H9 (cell line): ENCODE results near the gene FAM219A. TPM values are rescaled to one million over a fixed set of nuclear protein-coding genes. Genes with fewer than 3 reads are reported as not detected.

Experiments
- DNase-seq: peaks from one replicate; pipeline ENCODE4 v3.0.0-alpha.2; 2017
- H2AFZ ChIP-seq: one replicate; pipeline ENCODE4 v1.6.1; 2013; ENCODE audit warnings: mild to moderate bottlenecking, low read length, control low read depth, moderate library complexity
- H2AK5ac ChIP-seq: 2 replicates; pipeline ENCODE4 v1.6.1; 2013; ENCODE audit warnings: low read length, control low read depth, mixed read lengths; ENCODE audit not compliant: insufficient read length
- H2BK120ac ChIP-seq: one replicate; pipeline ENCODE4 v1.6.1; 2013; ENCODE audit warnings: low read depth, mild to moderate bottlenecking, low read length, control low read depth, inconsistent platforms; ENCODE audit not compliant: poor library complexity, severe bottlenecking
- H2BK12ac ChIP-seq: 2 replicates; pipeline ENCODE4 v1.6.1; 2013; ENCODE audit warnings: low read length, control low read depth, mixed read lengths, low read depth; ENCODE audit not compliant: insufficient read length
- H2BK15ac ChIP-seq: 2 replicates; pipeline ENCODE4 v1.6.1; 2013; ENCODE audit warnings: low read depth, low read length, control low read depth
- H2BK20ac ChIP-seq: one replicate; pipeline ENCODE4 v1.6.1; 2013; ENCODE audit warnings: low read depth, mild to moderate bottlenecking, low read length, control low read depth, inconsistent platforms; ENCODE audit not compliant: poor library complexity, severe bottlenecking
- H2BK5ac ChIP-seq: 2 replicates; pipeline ENCODE4 v1.6.1; 2013; ENCODE audit warnings: low read length, control low read depth, mixed read lengths; ENCODE audit not compliant: insufficient read length
- H3K14ac ChIP-seq: 2 replicates; pipeline ENCODE4 v1.6.1; 2013; ENCODE audit warnings: low read length, control low read depth; ENCODE audit not compliant: insufficient read depth
- H3K18ac ChIP-seq: 2 replicates; pipeline ENCODE4 v1.6.1; 2013; ENCODE audit warnings: low read depth, mild to moderate bottlenecking, mixed read lengths, low read length, control low read depth; ENCODE audit not compliant: insufficient read length
- H3K23ac ChIP-seq: 2 replicates; pipeline ENCODE4 v1.6.1; 2013; ENCODE audit warnings: low read length, control low read depth, mixed read lengths, low read depth; ENCODE audit not compliant: insufficient read length
- H3K23me2 ChIP-seq: 2 replicates; pipeline ENCODE4 v1.6.1; 2013; ENCODE audit warnings: low read depth, mild to moderate bottlenecking, mixed read lengths, low read length, control low read depth; ENCODE audit not compliant: insufficient read length, poor library complexity, severe bottlenecking
- H3K27ac ChIP-seq: 2 replicates; pipeline ENCODE4 v1.5.1; 2013; ENCODE audit warnings: low read length, control low read depth, mixed read lengths, low read depth; ENCODE audit not compliant: insufficient read length
- H3K27me3 ChIP-seq: 2 replicates; pipeline ENCODE4 v1.6.1; 2013; ENCODE audit warnings: low read length, control low read depth, inconsistent platforms; ENCODE audit not compliant: insufficient read depth
- H3K4ac ChIP-seq: 2 replicates; pipeline ENCODE4 v1.6.1; 2013; ENCODE audit warnings: low read depth, mild to moderate bottlenecking, control low read depth, inconsistent platforms, low read length, moderate library complexity
- H3K4me1 ChIP-seq: 2 replicates; pipeline ENCODE4 v1.6.1; 2013; ENCODE audit warnings: low read length, control low read depth, inconsistent platforms; ENCODE audit not compliant: insufficient read depth
- H3K4me2 ChIP-seq: 2 replicates; pipeline ENCODE4 v1.6.1; 2013; ENCODE audit warnings: low read length, control low read depth, mixed read lengths; ENCODE audit not compliant: insufficient read length, insufficient read depth
- H3K56ac ChIP-seq: 2 replicates; pipeline ENCODE4 v1.6.1; 2013; ENCODE audit warnings: low read depth, mild to moderate bottlenecking, mixed read lengths, low read length, control low read depth; ENCODE audit not compliant: insufficient read length
- H3K79me1 ChIP-seq: 2 replicates; pipeline ENCODE4 v1.6.1; 2013; ENCODE audit warnings: low read depth, mild to moderate bottlenecking, moderate library complexity, low read length, control low read depth, inconsistent platforms; ENCODE audit not compliant: insufficient read depth, poor library complexity, severe bottlenecking
- H3K79me2 ChIP-seq: 2 replicates; pipeline ENCODE4 v1.6.1; 2013; ENCODE audit warnings: low read length, control low read depth, inconsistent platforms; ENCODE audit not compliant: insufficient read depth
- H3K9ac ChIP-seq: 2 replicates; pipeline ENCODE4 v1.6.1; 2013; ENCODE audit warnings: low read length, control low read depth, mixed read lengths; ENCODE audit not compliant: insufficient read length; ENCODE audit errors: extremely low read depth
- H3K9me3 ChIP-seq: one replicate; pipeline ENCODE4 v1.6.1; 2013; ENCODE audit warnings: low read depth, low read length, inconsistent platforms; ENCODE audit not compliant: control insufficient read depth
- H3T11ph ChIP-seq: one replicate; pipeline ENCODE4 v1.6.1; 2013; ENCODE audit warnings: mild to moderate bottlenecking, low read length, control low read depth, inconsistent platforms
- H4K20me1 ChIP-seq: one replicate; pipeline ENCODE4 v1.6.1; 2013; ENCODE audit not compliant: control insufficient read depth, insufficient read length, insufficient read depth
- H4K5ac ChIP-seq: 2 replicates; pipeline ENCODE4 v1.6.1; 2013; ENCODE audit warnings: low read depth, mild to moderate bottlenecking, mixed read lengths, low read length, control low read depth; ENCODE audit not compliant: insufficient read length
- H4K8ac ChIP-seq: replicated peaks from 2 replicates; pipeline ENCODE4 v1.6.1; 2013; ENCODE audit warnings: low read length, control low read depth, mixed read lengths, low read depth; ENCODE audit not compliant: insufficient read length
- H4K91ac ChIP-seq: 2 replicates; pipeline ENCODE4 v1.6.1; 2013; ENCODE audit warnings: low read depth, mild to moderate bottlenecking, moderate library complexity, mixed read lengths, low read length, control low read depth; ENCODE audit not compliant: insufficient read length
- H3K27ac Mint-ChIP-seq, 3 experiments: 2 replicates in 2 of 3; 3 replicates in 1 of 3; pipeline ENCODE4 v1.8.0; 2020 to 2021; ENCODE audit warnings: mixed read lengths in 3 of 3, mild to moderate bottlenecking in 1 of 3, moderate library complexity in 1 of 3
- H3K27me3 Mint-ChIP-seq: 2 replicates; pipeline ENCODE4 v1.8.0; 2021; ENCODE audit warnings: low read depth, mild to moderate bottlenecking, moderate library complexity, mixed read lengths
- H3K36me3 Mint-ChIP-seq, 3 experiments: 2 replicates in 2 of 3; 3 replicates in 1 of 3; pipeline ENCODE4 v1.8.0; 2020 to 2021; ENCODE audit warnings: low read depth in 3 of 3, mixed read lengths in 3 of 3; ENCODE audit not compliant: insufficient read depth in 1 of 3
- H3K4me1 Mint-ChIP-seq, 2 experiments: 2 replicates each; pipeline ENCODE4 v1.8.0; 2020; ENCODE audit warnings: mixed read lengths in 2 of 2
- H3K4me3 Mint-ChIP-seq, 2 experiments: 2 replicates in 1 of 2; 3 replicates in 1 of 2; pipeline ENCODE4 v1.8.0; 2020 to 2021; ENCODE audit warnings: mild to moderate bottlenecking in 2 of 2, mixed read lengths in 2 of 2, moderate library complexity in 1 of 2
- H3K9me3 Mint-ChIP-seq, 2 experiments: 2 replicates in 1 of 2; 3 replicates in 1 of 2; pipeline ENCODE4 v1.8.0; 2020; ENCODE audit warnings: mild to moderate bottlenecking in 2 of 2, mixed read lengths in 2 of 2, moderate library complexity in 1 of 2
- CTCF ChIP-seq: fragments of 200-600 bp; sonication (generic); conservative IDR thresholded peaks from 3 replicates; pipeline ENCODE4 v1.8.0; 2021; ENCODE audit warnings: antibody characterized with exemption, mild to moderate bottlenecking
- WGBS: extraction: QIAGEN DNeasy Blood & Tissue Kit; methylation state at CpG from one replicate; pipeline ENCODE4 v1.1.7; 2013; ENCODE audit warnings: missing lambda C conversion rate, low lambda C conversion rate, mixed read lengths; ENCODE audit not compliant: insufficient read length; ENCODE audit errors: extremely low coverage; 5-methylcytosine and 5-hydroxymethylcytosine counted together
- total RNA-seq: library from RNA; stranded (reverse); gene quantifications from 2 replicates; pipeline ENCODE4 v1.2.1, GENCODE V29; 2021

The FAM219A gene
- total RNA-seq, 1 experiment from 2014 or later = 16.7 TPM

- Histone ChIP-seq H3K27me3 (no peaks in the 10 kb centered on the region), H3K4me1 (no peaks in the 10 kb centered on the region; the same call in 1 of the 2 replicates), H4K8ac (no peak overlapping the region), H2BK12ac (no peak overlapping the region), H2AK5ac (no peak overlapping the region), H4K5ac (no peak overlapping the region), H3K18ac (no peak overlapping the region), H3K23ac (no peak overlapping the region), H3K9ac (no peak overlapping the region), H3K4me2 (no peak overlapping the region), H3K4ac (no peak overlapping the region), H3K27ac (no peak overlapping the region), H2AFZ (no peak overlapping the region), H2BK120ac (no peak overlapping the region), H3K14ac (no peak overlapping the region), H2BK20ac (no peak overlapping the region), H4K91ac (no peak overlapping the region), H3K79me2 (no peaks in the 10 kb centered on the region), H3T11ph (no peak overlapping the region), H3K56ac (no peak overlapping the region), H3K23me2 (no peaks in the 10 kb centered on the region), H2BK15ac (no peak overlapping the region), H3K9me3 (no peaks in the 10 kb centered on the region), H4K20me1 (no peaks in the 10 kb centered on the region), H2BK5ac (no peak overlapping the region), H3K79me1 (no peaks in the 10 kb centered on the region)
- no CpG with 5 or more reads among the region's 2 CpGs for WGBS
- no peak for DNase-seq
- Mint-ChIP-seq H3K4me3 (no peak overlapping the region), H3K4me1 (peaks cover 10 to 11% of the 10 kb centered on the region in 2 experiments), H3K36me3 (peaks cover 4 to 6% (median 5%) of the 10 kb centered on the region in 3 experiments; a peak in 6 of 7 replicates), H3K27ac (peak overlapping the region in 1 of 3 experiments; percentile 60; a peak in 2 of 7 replicates), H3K27me3 (no peaks in the 10 kb centered on the region), H3K9me3 (no peaks in the 10 kb centered on the region; a peak in 1 of 5 replicates)
- no peak for TF ChIP-seq CTCF
These were observed 14.8 kb downstream of the FAM219A start for GRCh38 chr9:34443533-34443932.
